Suprapubic skin (tissue), 4 donors: ENCODE measurements around the gene ATF5.

Experiments
- EP300 ChIP-seq: sonication (generic); formaldehyde crosslinking; IDR thresholded peaks from one replicate; pipeline ENCODE4 v1.6.1; 2017; ENCODE audit warnings: antibody characterized with exemption
- POLR2A ChIP-seq, 2 donors: fragments of 450-650 bp; IDR thresholded peaks; one replicate each; pipeline ENCODE4 v1.6.1; 2017; ENCODE audit warnings: antibody characterized with exemption in 2 of 2, mild to moderate bottlenecking in 2 of 2, moderate library complexity in 2 of 2
- POLR2AphosphoS5 ChIP-seq, 3 donors: sonication (generic); formaldehyde crosslinking; IDR thresholded peaks; one replicate each; pipeline ENCODE4 v1.6.1; 2017; ENCODE audit warnings: antibody characterized with exemption in 3 of 3
- TF ChIP-seq, protein P1 (sequence below), 2 donors: fragments of 200-600 bp in 1 of 2; fragments of 450-650 bp in 1 of 2; sonication (generic) in 1 of 2; IDR thresholded peaks; one replicate each; pipeline ENCODE4 v1.5.1; 2016 to 2019; ENCODE audit warnings: antibody characterized with exemption in 2 of 2, mild to moderate bottlenecking in 1 of 2, moderate library complexity in 1 of 2

DNA sequence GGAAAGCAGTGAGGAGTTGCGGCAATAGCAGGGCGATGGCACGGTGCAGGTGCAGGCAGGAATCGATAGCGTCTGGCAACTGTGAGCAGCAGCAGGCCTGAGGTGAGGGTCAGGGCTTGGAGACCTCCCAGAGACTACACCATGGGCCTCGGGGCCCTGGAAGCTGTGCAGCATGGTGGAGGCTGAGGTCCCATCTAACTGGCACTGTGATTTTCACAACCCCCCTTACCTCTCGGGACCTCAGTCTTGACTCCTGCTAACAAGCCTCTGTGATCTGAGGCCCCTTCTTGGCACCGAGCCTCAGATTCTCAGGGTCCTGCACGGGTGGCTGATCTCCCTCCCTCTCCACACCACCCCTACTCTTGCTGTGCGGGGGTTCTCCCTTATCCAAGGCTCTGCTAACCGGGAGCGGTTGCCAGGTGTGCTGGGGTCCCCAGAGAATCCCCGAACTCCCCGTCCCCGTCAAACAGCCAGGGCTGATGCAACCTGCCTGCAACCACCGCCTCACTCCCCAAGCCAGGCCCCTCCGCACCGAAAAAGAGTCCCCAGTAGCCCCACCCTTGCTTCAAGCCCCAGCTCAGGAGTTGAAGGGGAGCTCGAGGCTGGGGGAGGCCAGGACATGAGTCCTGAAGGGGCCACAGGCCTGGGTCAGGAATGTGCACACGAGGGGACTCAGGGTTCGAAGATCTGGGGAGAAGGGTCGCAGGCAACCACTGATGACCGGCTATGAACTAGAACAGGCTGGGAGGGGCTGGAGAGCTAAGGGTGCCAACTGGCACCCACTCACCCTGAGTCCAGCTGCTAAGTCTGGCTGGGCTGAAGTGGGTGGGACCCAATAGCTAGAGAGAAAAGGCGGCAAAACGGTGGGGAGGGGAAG lies 4.8 kb upstream of the ATF5 start:
- TF ChIP-seq POLR2AphosphoS5 (IDR thresholded peaks at IDR 0.05) (no peak), POLR2A (IDR thresholded peaks at IDR 0.05) (no peak), EP300 (no peak)
- TF ChIP-seq, protein P1, sequence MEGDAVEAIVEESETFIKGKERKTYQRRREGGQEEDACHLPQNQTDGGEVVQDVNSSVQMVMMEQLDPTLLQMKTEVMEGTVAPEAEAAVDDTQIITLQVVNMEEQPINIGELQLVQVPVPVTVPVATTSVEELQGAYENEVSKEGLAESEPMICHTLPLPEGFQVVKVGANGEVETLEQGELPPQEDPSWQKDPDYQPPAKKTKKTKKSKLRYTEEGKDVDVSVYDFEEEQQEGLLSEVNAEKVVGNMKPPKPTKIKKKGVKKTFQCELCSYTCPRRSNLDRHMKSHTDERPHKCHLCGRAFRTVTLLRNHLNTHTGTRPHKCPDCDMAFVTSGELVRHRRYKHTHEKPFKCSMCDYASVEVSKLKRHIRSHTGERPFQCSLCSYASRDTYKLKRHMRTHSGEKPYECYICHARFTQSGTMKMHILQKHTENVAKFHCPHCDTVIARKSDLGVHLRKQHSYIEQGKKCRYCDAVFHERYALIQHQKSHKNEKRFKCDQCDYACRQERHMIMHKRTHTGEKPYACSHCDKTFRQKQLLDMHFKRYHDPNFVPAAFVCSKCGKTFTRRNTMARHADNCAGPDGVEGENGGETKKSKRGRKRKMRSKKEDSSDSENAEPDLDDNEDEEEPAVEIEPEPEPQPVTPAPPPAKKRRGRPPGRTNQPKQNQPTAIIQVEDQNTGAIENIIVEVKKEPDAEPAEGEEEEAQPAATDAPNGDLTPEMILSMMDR (IDR thresholded peaks at IDR 0.05), result no peak
